Spinal cord (tissue), 10 donors: Measurements from ENCODE around the gene SLK. TPM values are rescaled to one million over a fixed set of nuclear protein-coding genes. Genes with fewer than 3 reads are reported as not detected.

Source experiments
- DNase-seq, 6 donors: peaks; one replicate each; pipeline versions ENCODE4 v3.0.0 to v3.0.0-alpha.2; 2013 to 2015; ENCODE audit warnings: low spot score in 6 of 6, low read depth in 4 of 6
- H3K27ac ChIP-seq: one replicate; pipeline ENCODE4 v1.5.1; 2013; ENCODE audit warnings: low read depth, low read length, control low read depth
- H3K27me3 ChIP-seq: one replicate; pipeline ENCODE4 v1.6.1; 2013; ENCODE audit warnings: low read length; ENCODE audit not compliant: control insufficient read depth, insufficient read depth
- H3K36me3 ChIP-seq: one replicate; pipeline ENCODE4 v1.6.1; 2013; ENCODE audit warnings: low read length; ENCODE audit not compliant: control insufficient read depth, insufficient read depth
- H3K4me1 ChIP-seq: one replicate; pipeline ENCODE4 v1.6.1; 2013; ENCODE audit warnings: low read length; ENCODE audit not compliant: control insufficient read depth, insufficient read depth
- H3K4me3 ChIP-seq: one replicate; pipeline ENCODE4 v1.5.1; 2013; ENCODE audit warnings: low read depth, low read length, control low read depth
- H3K9me3 ChIP-seq: one replicate; pipeline ENCODE4 v1.6.1; 2013; ENCODE audit warnings: low read length; ENCODE audit not compliant: control insufficient read depth, insufficient read depth
- WGBS: methylation state at CpG from one replicate; pipeline ENCODE4 v1.1.5; 2013; ENCODE audit warnings: missing lambda C conversion rate; ENCODE audit not compliant: insufficient coverage; 5-methylcytosine and 5-hydroxymethylcytosine counted together
- polyA plus RNA-seq, 2 donors: library from polyadenylated mRNA; unstranded; fragments of 120-200 nt; gene quantifications; one replicate each; pipeline ENCODE4 v1.2.1, GENCODE V29; 2013; ENCODE audit not compliant: insufficient read length in 2 of 2
- total RNA-seq, 2 donors: library from RNA; depleted of rRNA in 1 of 2; stranded (reverse); fragments of 120-200 nt in 1 of 2; fragments of >200 nt in 1 of 2; gene quantifications; one replicate each; pipeline versions ENCODE4 v1.2.3 to v1.2.4, GENCODE V29; 2013 to 2014
- donor health status: healthy.

SLK gene
- total and polyA plus RNA-seq, 4 donors: 15.1 to 65.5 (median 37.6) TPM

GRCh38 chr10:104035194-104036068 lies 68.5 kb downstream of the SLK start:
- WGBS: 92% methylated on average over 17 of the region's 18 CpGs
- no peaks in the 10 kb centered on the region for H3K27me3 ChIP-seq
- no peaks in the 10 kb centered on the region for H3K9me3 ChIP-seq
- no peak overlapping the region for H3K27ac ChIP-seq
- no peak for DNase-seq
- H3K4me3 ChIP-seq: no peak overlapping the region
- H3K36me3 ChIP-seq: peaks cover 3% of the 10 kb centered on the region
- H3K4me1 ChIP-seq: peaks cover 10% of the 10 kb centered on the region

- no peak for DNase-seq
- no peak overlapping the region for H3K27ac ChIP-seq
- H3K4me3 ChIP-seq: no peak overlapping the region
- peaks cover 10% of the 10 kb centered on the region for H3K4me1 ChIP-seq
- H3K36me3 ChIP-seq: peaks cover 3% of the 10 kb centered on the region
- 89% methylated on average over 3 of the region's 3 CpGs for WGBS
- no peaks in the 10 kb centered on the region for H3K9me3 ChIP-seq
- no peaks in the 10 kb centered on the region for H3K27me3 ChIP-seq
Measured at GRCh38 chr10:104036069-104036384, 69.1 kb downstream of the SLK start.

GRCh38 chr10:104036518-104037260 lies 69.7 kb downstream of the SLK start:
- WGBS: 84% methylated on average over 19 of the region's 21 CpGs
- no peaks in the 10 kb centered on the region for H3K9me3 ChIP-seq
- no peak overlapping the region for H3K27ac ChIP-seq
- H3K27me3 ChIP-seq: no peaks in the 10 kb centered on the region
- no peak overlapping the region for H3K4me3 ChIP-seq
- DNase-seq: no peak
- peaks cover 10% of the 10 kb centered on the region for H3K4me1 ChIP-seq
- H3K36me3 ChIP-seq: peaks cover 3% of the 10 kb centered on the region

GRCh38 chr10:104037261-104037951 lies 70.5 kb downstream of the SLK start:
- Histone ChIP-seq H3K27ac (no peak overlapping the region), H3K4me3 (no peak overlapping the region), H3K27me3 (no peaks in the 10 kb centered on the region), H3K9me3 (no peaks in the 10 kb centered on the region), H3K36me3 (peaks cover 3% of the 10 kb centered on the region), H3K4me1 (peaks cover 6% of the 10 kb centered on the region)
- WGBS: 81% methylated on average over 16 of the region's 16 CpGs
- no peak for DNase-seq

GRCh38 chr10:104038537-104038936 lies 71.6 kb downstream of the SLK start:
- Histone ChIP-seq H3K4me3 (no peak overlapping the region), H3K36me3 (peaks cover 3% of the 10 kb centered on the region), H3K9me3 (no peaks in the 10 kb centered on the region), H3K27ac (no peak overlapping the region), H3K27me3 (no peaks in the 10 kb centered on the region), H3K4me1 (peaks cover 3% of the 10 kb centered on the region)
- 79% methylated on average over 4 of the region's 8 CpGs for WGBS
- DNase-seq: no peak

GRCh38 chr10:104038958-104039752 lies 72.2 kb downstream of the SLK start:
- H3K9me3 ChIP-seq: no peaks in the 10 kb centered on the region
- H3K4me3 ChIP-seq: no peak overlapping the region
- peaks cover 3% of the 10 kb centered on the region for H3K4me1 ChIP-seq
- no peak overlapping the region for H3K27ac ChIP-seq
- H3K27me3 ChIP-seq: no peaks in the 10 kb centered on the region
- WGBS: 92% methylated on average over 7 of the region's 7 CpGs
- DNase-seq: no peak
- peaks cover 3% of the 10 kb centered on the region for H3K36me3 ChIP-seq

GRCh38 chr10:104040382-104040781 lies 73.4 kb downstream of the SLK start:
- Histone ChIP-seq H3K4me3 (no peak overlapping the region), H3K4me1 (peaks cover 3% of the 10 kb centered on the region), H3K27me3 (no peaks in the 10 kb centered on the region), H3K36me3 (no peaks in the 10 kb centered on the region), H3K9me3 (no peaks in the 10 kb centered on the region), H3K27ac (no peak overlapping the region)
- WGBS: 57% methylated on average over 5 of the region's 6 CpGs
- DNase-seq: no peak

- Histone ChIP-seq H3K36me3 (no peaks in the 10 kb centered on the region), H3K4me1 (peaks cover 3% of the 10 kb centered on the region), H3K27ac (no peak overlapping the region), H3K27me3 (no peaks in the 10 kb centered on the region), H3K9me3 (no peaks in the 10 kb centered on the region), H3K4me3 (no peak overlapping the region)
- 100% methylated on average over 5 of the region's 9 CpGs for WGBS
- no peak for DNase-seq
Measured at GRCh38 chr10:104040862-104041789, 74.2 kb downstream of the SLK start.
